Hematopoietic multipotent progenitor cell treated with erythropoietin and hydrocortisone succinate and interleukin-3 and kit ligand, for 4 days (in vitro differentiated cells): ENCODE results near the gene C1orf174.

ENCODE experiments used
- DNase-seq: peaks from one replicate; pipeline ENCODE4 v3.0.0-alpha.2; 2015

The C1orf174 gene

GRCh38 chr1:3908886-3909517, 8.9 kb upstream of the C1orf174 start:
- no peak for DNase-seq

DNA sequence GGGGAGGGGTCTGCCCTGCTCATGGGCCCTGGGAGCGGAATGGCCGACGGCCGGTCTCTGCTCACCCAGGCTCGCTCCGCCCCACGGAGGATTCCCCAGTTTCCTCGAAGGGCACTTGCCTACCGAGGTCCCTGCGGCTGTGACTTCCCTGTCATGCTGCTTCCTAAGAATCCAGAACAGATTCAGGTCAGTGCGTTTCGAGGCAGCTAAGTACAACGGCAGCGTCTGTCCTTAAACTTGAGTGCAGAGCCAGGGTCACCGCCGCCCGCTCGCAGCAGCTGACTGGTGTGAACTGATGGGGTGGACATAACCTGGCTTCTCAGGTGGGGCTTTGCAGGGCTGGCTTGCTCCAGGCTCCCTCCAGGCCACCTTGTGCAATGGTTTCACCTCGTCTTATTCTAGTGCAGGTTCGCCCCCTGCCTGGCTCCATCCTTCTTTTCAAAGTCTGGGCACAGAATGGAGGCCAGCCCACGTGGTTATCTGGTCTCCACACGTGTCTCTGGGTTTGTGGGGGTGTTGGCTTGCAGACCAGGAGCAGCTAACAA, 7.6 kb upstream of the C1orf174 start:
- DNase-seq: no peak

GRCh38 chr1:3907031-3907534, 7.0 kb upstream of the C1orf174 start:
- DNase-seq: peak; percentile 85

- DNase-seq: no peak
Measured at GRCh38 chr1:3906672-3907020, 6.6 kb upstream of the C1orf174 start.

DNA sequence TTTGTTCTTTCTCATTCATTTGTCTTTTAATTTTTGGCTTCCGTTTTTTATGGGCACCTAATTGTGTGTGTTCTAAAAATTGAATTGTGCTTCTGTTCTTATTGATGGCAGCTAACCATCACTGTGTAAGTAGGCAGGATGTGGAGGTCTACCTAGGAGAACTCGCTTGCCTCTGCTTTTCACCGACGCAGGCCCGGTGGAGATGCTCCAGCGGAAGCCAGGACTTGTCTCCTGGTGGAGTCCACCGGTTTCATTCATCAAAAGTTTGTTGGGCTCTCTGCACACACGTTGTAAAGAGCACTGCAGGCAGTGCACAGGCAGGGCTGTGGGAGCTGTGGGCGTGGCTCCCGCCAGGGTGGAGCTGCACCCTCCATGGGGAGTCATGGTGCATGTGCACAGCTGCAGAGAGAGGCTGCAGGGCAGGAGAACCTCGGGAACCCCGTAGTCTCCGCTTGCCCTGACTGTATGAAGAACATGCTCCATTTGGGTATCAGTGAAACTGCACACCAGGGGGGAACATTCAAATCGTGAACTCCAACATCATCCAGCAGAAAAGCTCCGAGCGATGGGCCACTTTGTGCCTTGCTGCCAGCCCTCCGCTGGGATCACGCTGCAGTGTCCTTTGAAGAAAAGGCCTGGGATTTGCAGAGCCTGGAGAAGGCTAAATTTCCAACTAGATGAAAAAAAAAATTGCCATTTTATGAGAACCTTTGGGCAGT, 6.0 kb upstream of the C1orf174 start:
- peak; percentile 48 for DNase-seq

- no peak for DNase-seq
Measured at GRCh38 chr1:3905266-3905952, 5.3 kb upstream of the C1orf174 start.

- DNase-seq: no peak
Measured at GRCh38 chr1:3904843-3905185, 4.7 kb upstream of the C1orf174 start.

DNA sequence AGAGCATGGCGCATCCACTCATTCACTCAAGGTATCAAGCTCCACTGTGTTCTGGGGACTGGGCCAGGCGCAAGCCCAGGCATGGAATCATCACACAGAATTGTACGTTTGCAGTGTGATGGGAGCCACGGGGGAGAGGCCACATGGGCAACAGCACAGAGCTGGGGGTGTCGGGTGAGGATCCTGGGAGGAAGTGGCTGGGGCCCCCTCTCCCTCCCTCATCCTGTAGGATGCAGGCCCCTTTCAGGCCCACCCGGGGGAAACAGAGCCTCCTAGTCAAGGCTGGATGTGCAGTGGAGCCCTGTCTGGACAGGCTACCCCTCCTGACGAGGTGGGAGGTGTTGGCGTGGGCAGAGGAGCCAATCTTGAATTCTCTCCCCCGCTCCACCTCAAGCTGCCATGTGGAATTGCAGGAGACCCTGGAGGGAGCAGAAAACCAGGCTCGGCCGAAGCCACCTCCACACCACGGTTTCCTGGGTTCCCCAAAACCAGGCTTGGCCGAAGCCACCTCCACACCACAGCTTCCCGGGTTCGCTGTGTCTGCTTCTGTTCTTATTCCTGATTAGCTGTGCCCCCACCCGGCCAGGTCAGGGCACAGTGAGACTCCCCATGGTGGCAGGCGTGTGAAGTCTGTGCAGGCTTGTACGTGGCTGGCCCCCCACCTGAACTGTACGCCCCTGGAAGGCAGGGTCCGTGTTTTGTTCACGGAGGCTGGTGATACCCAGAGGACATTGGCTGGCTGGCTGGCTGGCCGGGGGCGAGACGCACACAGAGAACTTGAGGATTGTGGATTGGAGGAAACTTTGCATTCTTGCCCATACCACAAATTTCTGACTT, 4.2 kb upstream of the C1orf174 start:
- DNase-seq: no peak

DNA sequence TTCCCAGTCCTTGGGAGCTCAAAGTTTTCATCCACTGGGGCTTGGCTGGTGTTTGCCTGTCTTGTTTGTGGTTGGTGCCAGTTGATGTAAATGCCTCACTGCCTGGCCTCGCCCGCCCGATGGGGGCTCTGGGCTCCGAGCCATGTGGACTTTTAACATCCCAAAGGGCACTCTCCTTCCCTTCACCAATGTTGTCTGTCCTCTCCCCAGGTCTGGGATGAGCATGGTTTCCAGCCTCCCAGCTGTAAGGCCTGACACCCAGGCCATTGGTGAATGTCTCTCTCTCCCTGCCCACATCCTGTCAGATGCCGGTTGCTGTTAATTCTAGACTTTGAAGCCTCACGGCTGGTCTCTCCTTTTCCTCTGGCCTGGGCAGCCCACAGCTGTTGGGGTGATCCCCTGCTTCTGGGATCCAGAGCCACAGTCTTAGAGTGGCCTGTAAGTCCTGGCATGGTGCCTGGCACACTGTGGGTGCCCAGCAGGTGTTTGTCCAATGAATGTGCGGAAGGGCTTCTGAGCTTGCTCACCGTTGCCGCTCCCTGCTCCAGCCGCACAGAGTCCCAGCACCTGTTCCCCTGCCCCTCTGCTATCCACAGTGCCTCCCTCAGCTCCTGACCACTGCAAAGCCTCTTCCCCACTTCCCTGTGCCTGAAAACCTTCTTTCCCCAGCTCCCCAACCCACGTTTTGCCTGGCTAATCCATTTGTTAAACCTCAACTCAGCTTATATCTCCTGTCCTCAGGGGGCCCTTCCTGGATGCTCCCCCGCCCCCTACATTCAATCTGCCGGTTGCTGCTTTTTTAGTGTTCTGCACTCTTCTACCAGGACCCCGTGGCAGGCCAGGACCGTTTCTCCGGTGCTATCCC, 3.3 kb upstream of the C1orf174 start:
- DNase-seq: peak; percentile 80

- no peak for DNase-seq
Measured at GRCh38 chr1:3902571-3903091, 2.6 kb upstream of the C1orf174 start.

GRCh38 chr1:3902111-3902511, 2.0 kb upstream of the C1orf174 start:
- DNase-seq: no peak

DNA sequence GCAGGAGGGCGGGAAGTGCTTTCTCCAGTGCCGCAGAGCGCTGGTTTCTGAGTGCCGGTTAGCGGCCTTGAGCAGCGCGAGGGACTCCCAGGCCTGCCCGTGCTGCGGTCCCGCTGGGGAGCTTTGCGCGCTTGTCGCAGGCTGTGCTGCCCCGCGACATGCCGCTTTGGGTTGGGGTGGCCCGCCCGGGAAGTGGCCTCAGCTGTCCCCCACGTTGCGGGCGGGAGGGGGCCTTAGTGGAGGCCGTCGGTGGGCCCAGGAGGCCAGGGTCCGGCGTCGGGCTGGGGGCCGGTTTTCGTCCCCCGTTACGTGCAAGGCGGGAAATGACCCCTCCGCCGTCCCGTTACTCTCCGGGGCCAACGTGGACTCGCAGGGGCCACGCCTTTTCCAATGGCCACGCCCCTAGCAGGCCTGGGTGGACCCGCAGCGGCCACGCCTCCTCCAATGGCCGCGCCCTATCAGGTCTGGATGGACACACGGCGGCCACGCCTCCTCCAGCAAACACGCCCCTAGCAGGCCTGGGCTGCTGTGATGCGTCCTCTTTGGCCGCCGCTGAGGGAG, 977 bp upstream of the C1orf174 start:
- peak; percentile 98 for DNase-seq

GRCh38 chr1:3899754-3900149, 320 bp downstream of the C1orf174 start:
- no peak for DNase-seq

- DNase-seq: peak; percentile 80
Measured at GRCh38 chr1:3898994-3899753, 898 bp downstream of the C1orf174 start.

GRCh38 chr1:3898475-3898735, 1.7 kb downstream of the C1orf174 start:
- no peak for DNase-seq

DNA sequence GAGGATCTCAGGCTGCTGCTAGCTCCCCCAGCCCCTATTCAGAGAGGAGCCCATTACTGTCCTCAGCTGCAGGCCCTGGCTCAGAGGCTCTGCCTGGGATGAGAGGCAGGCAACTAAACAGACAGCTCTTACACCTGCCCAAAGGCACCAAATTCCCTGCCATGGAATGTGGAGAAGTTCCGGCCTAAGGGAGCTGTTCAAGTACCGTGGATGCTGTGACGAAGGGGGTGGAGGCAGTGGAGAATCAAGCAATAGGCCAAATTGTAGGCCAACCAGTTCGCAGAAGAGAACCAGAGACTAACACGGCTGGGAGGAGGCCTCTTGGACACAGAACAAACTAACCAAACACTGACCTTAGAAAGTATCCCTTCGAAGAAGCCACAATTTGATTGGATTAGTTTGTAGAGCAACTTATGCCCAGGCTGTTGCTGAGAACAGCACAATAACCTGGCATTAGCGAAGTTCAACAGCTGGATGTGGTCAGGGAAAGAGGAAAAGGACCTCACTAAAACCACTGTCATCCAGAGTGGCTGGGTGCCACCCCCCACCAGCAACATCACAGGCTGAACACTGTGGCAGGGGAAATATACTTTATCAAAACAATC, 3.6 kb downstream of the C1orf174 start:
- no peak for DNase-seq

- no peak for DNase-seq
Measured at GRCh38 chr1:3895951-3896325, 4.1 kb downstream of the C1orf174 start.

DNA sequence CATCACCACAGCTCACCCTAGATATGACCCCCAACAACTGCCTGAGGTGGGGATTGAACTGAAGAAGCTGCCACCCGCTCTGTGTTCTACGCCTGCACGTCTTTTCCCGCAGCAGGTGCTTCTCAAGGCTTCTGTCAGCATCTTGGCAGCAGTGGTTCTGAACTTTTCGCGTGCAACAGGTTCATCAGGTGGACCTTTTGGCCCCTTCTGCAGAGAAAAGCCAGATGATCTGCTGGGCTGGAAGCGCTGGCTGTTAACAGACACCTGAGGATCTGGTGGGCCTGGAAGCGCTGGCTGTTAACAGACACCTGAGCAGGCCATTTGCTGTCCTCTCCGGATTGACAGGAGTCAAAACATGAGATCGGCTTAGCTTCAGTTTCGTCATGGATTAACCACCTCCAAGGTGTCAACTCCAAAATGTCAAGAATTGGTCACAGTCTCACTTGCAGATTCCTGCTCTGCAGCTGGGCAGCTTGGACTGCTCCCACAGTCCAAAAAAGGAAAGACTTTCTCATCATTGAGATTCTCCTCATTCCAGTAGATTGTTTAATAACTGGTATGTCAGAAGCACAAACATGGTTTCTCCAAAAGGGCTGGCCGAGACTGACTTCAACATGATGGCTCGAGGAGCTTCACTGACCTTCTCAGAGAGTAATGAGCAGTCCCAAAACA, 4.7 kb downstream of the C1orf174 start:
- DNase-seq: no peak

DNA sequence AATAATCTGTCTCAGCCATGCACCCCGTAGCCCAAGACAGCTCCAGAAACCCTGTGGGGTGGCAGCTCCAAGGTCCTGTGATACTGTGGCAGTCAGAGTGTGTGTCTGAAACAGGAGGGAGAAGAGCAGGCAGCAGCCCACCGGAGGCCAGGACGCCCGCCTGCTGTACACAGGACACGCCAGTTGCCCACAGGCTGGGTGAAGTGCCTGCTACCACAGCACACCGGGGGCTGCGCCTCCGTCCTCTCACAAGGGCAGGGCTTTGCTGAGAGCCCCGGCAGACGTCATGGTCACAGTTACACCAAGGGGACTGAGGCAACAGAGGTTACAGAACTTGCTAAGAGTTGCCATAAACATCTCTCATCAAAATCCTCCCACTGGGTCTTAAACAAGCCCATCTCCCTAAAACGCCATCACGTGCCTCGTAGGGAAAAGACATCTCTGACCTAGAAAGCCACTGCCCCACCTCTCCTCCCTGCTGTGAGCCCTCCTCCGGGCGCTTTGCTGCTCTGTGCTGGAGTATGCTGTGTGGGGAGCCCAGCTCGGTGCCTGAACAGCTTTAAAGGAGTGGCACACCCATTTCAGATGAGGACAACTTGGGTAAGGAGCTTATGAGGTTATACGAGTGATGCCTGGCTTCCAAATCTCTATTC, 5.3 kb downstream of the C1orf174 start:
- no peak for DNase-seq
